Measurements from ENCODE around the gene TGFBI. TPM values are rescaled to one million over a fixed set of nuclear protein-coding genes. Genes with fewer than 3 reads are reported as not detected.
A peak's percentile ranks its signal among the peaks of the same experiment; 100 is the strongest.

The TGFBI gene
- total RNA-seq, 1 experiment from 2014 or later: 142 TPM

DNA sequence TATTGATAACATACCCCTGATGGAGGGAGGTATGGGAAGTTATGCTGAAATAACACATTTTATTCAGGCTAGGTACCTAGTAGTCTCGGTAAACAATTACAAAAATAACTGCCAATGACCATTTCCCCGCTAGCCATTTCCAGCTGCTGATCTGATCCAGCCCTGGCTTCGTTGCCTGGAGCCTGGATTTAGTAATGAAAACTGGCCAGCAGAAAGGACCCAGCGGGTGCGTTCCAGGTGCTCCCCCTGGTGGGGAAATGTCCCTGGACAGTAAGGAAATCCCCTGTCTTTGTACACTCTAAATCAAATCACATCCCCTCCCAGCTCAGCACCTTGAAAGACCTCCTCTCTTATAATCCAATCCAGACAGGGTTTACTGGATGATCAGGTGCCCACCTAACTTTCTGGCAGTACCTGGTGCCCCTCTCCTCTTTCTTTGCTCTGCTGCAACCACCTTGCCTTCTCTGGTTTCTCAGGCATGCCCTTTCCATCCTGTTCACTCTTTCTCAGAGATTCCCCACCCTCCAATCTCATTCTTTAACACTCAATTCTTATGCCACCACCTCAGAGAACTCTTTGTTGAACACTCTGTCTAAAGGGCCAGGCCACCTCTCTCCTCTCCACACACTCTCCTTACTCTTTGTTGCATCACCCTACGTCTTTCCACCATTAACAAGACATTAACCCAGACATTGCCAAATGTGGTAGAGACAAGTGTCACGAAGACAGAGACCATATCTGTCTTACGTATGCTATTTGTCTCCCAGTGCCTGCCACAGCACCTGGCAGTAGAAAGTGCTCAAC, 53.8 kb downstream of the TGFBI start:
- BruUV-seq (replicated peaks): no TSS peak
- ChIA-PET CTCF (interaction anchor here (0.9 to 1.7 kb wide), 4 partner anchors 22 to 131 kb away, joined by 3 to 5 read pairs (median 4); partner anchors contain the start of gene TGFBI), POLR2A (no interaction called here)
- intact Hi-C loops (cut with micrococcal nuclease; ENCODE audit: unreplicated experiment): loop anchor here (1.0 kb wide), 4 partner anchors 15 to 195 kb away; no protein-coding TSS in a partner anchor
- TF ChIP-seq, protein P1, sequence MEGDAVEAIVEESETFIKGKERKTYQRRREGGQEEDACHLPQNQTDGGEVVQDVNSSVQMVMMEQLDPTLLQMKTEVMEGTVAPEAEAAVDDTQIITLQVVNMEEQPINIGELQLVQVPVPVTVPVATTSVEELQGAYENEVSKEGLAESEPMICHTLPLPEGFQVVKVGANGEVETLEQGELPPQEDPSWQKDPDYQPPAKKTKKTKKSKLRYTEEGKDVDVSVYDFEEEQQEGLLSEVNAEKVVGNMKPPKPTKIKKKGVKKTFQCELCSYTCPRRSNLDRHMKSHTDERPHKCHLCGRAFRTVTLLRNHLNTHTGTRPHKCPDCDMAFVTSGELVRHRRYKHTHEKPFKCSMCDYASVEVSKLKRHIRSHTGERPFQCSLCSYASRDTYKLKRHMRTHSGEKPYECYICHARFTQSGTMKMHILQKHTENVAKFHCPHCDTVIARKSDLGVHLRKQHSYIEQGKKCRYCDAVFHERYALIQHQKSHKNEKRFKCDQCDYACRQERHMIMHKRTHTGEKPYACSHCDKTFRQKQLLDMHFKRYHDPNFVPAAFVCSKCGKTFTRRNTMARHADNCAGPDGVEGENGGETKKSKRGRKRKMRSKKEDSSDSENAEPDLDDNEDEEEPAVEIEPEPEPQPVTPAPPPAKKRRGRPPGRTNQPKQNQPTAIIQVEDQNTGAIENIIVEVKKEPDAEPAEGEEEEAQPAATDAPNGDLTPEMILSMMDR (IDR thresholded peaks at IDR 0.05; ENCODE audit: insufficient read depth in 1 of 2, low read depth in 1 of 2, low read length in 1 of 2, severe bottlenecking in 1 of 2, unreplicated experiment in 1 of 2): peak; percentile 88
- H3K9me3 ChIP-seq: no peaks in the 10 kb centered on the region
- DNase-seq: peak; percentile 78 to 85
- Mint-ChIP-seq H3K36me3 (ENCODE audit: insufficient read depth, unreplicated experiment) (no peaks in the 10 kb centered on the region), H3K27ac (ENCODE audit: unreplicated experiment) (no peak overlapping the region), H3K4me3 (ENCODE audit: unreplicated experiment) (no peak overlapping the region), H3K4me1 (ENCODE audit: low read depth, unreplicated experiment) (no peaks in the 10 kb centered on the region), H3K27me3 (ENCODE audit: insufficient read depth, unreplicated experiment) (no peaks in the 10 kb centered on the region), H3K9me3 (ENCODE audit: unreplicated experiment) (no peaks in the 10 kb centered on the region)
- H3K27me3 ChIP-seq (replicated peaks; ENCODE audit: control insufficient read depth, insufficient read depth, low read length): no peaks in the 10 kb centered on the region
- H3K4me1 ChIP-seq: peaks cover 11% of the 10 kb centered on the region
- no peaks in the 10 kb centered on the region for H3K36me3 ChIP-seq (ENCODE audit: control insufficient read depth, insufficient read depth, low read length)
- H3K4me3 ChIP-seq (ENCODE audit: low read depth, low read length): no peak overlapping the region

DNA sequence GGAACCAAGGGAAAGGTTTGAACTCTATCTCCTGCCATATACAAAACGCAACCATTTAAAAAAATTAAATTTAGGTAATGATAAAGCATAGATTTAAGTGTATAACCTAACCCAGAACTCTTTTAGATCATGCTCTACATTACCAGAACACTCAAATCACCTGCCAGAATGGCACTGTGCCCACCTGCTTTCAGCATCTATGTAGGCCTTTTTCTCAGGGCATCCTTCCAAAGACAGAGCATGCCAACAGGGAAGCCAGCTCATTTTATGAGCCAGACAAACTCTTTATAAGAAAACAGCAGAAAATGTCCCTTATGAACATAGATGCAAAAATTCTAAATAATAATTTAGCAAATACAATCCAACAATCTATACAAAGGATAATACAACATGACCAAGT, 55.9 kb downstream of the TGFBI start:
- intact Hi-C loops (cut with micrococcal nuclease; ENCODE audit: unreplicated experiment): no loop called here
- Mint-ChIP-seq H3K36me3 (ENCODE audit: insufficient read depth, unreplicated experiment) (no peaks in the 10 kb centered on the region), H3K27me3 (ENCODE audit: insufficient read depth, unreplicated experiment) (no peaks in the 10 kb centered on the region), H3K4me1 (ENCODE audit: low read depth, unreplicated experiment) (peaks cover 6% of the 10 kb centered on the region), H3K27ac (ENCODE audit: unreplicated experiment) (no peak overlapping the region), H3K9me3 (ENCODE audit: unreplicated experiment) (no peaks in the 10 kb centered on the region), H3K4me3 (ENCODE audit: unreplicated experiment) (no peak overlapping the region)
- Histone ChIP-seq H3K4me3 (ENCODE audit: low read depth, low read length) (no peak overlapping the region), H3K9me3 (no peaks in the 10 kb centered on the region), H3K36me3 (ENCODE audit: control insufficient read depth, insufficient read depth, low read length) (no peaks in the 10 kb centered on the region), H3K27me3 (replicated peaks; ENCODE audit: control insufficient read depth, insufficient read depth, low read length) (no peaks in the 10 kb centered on the region), H3K4me1 (peaks cover 11% of the 10 kb centered on the region)
- no peak for DNase-seq
- TF ChIP-seq, protein P1 (IDR thresholded peaks at IDR 0.05; ENCODE audit: insufficient read depth in 1 of 2, low read depth in 1 of 2, low read length in 1 of 2, severe bottlenecking in 1 of 2, unreplicated experiment in 1 of 2): no peak
- BruUV-seq (replicated peaks): no TSS peak
- POLR2A ChIA-PET: no interaction called here
- CTCF ChIA-PET: interaction anchor here (1.1 kb wide), 1 partner anchor 18 kb away, joined by 3 read pairs; no protein-coding TSS in a partner anchor

DNA sequence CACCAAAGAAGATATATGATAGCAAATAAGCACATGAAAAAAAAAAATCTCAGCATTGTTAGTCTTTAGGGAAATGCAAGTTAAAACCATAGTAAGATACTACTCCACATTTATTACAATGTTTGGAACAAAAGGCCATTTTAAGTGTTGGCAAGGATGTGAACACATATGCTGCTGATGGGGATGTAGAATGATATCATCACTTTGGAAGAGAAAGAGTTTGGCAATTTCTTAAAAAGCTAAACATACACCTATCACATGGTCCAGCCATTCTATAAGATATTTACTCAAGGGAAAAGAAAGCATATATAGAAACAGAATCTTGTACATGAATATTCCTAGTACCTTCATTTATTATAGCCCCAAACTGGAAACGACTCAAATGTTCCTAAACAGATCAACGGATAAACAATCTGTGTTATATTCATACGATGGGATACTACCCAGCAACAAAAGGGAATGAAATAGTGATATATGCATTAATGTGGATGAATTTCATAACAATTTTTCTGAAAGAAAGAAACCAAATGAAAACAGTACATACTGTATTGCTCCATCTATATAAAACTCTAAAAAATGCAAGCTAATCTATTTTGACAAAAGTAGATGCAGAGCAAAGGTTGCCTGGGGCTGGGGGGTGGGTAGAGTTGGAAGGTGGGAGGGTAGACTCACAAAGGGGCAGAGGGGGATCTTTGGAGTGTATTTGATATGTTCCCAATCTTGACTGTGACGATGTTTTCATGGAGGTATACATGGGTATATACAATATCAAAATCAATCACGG, 58.2 kb downstream of the TGFBI start:
- CTCF ChIA-PET: interaction anchor here (0.6 kb wide), 1 partner anchor 186 kb away, joined by 3 read pairs; no protein-coding TSS in a partner anchor
- no peaks in the 10 kb centered on the region for H3K27me3 Mint-ChIP-seq (ENCODE audit: insufficient read depth, unreplicated experiment)
- Histone ChIP-seq H3K36me3 (ENCODE audit: control insufficient read depth, insufficient read depth, low read length) (no peaks in the 10 kb centered on the region), H3K9me3 (no peaks in the 10 kb centered on the region), H3K4me1 (peaks cover 4% of the 10 kb centered on the region; the same call in 1 of the 2 replicates), H3K27me3 (replicated peaks; ENCODE audit: control insufficient read depth, insufficient read depth, low read length) (no peaks in the 10 kb centered on the region), H3K4me3 (ENCODE audit: low read depth, low read length) (no peak overlapping the region)
- peaks cover 13% of the 10 kb centered on the region for H3K4me1 Mint-ChIP-seq (ENCODE audit: low read depth, unreplicated experiment)
- no peak overlapping the region for H3K4me3 Mint-ChIP-seq (ENCODE audit: unreplicated experiment)
- no peak overlapping the region for H3K27ac Mint-ChIP-seq (ENCODE audit: unreplicated experiment)
- POLR2A ChIA-PET: no interaction called here
- no TSS peak for BruUV-seq (replicated peaks)
- no peak for DNase-seq
- H3K9me3 Mint-ChIP-seq (ENCODE audit: unreplicated experiment): no peaks in the 10 kb centered on the region
- H3K36me3 Mint-ChIP-seq (ENCODE audit: insufficient read depth, unreplicated experiment): no peaks in the 10 kb centered on the region
- TF ChIP-seq, protein P1 (IDR thresholded peaks at IDR 0.05; ENCODE audit: insufficient read depth in 1 of 2, low read depth in 1 of 2, low read length in 1 of 2, severe bottlenecking in 1 of 2, unreplicated experiment in 1 of 2): no peak
- intact Hi-C loops (cut with micrococcal nuclease; ENCODE audit: unreplicated experiment): no loop called here
